NCI-H1694 treated with DMSO at 0.1 percent for 48 hours (cell line): ENCODE data around the gene TRAK1.
A peak's percentile ranks its signal among the peaks of the same experiment; 100 is the strongest.

Experiments
- DNase-seq: peaks from one replicate; lab custom pipeline; 2025; lab: John Stamatoyannopoulos, UW

Gene TRAK1

GRCh38 chr3:42246091-42246490, 154.9 kb downstream of the TRAK1 start:
- DNase-seq, result no peak

- DNase-seq, result peak; percentile 10
Measured at GRCh38 chr3:42247576-42248027, 156.4 kb downstream of the TRAK1 start.

DNA sequence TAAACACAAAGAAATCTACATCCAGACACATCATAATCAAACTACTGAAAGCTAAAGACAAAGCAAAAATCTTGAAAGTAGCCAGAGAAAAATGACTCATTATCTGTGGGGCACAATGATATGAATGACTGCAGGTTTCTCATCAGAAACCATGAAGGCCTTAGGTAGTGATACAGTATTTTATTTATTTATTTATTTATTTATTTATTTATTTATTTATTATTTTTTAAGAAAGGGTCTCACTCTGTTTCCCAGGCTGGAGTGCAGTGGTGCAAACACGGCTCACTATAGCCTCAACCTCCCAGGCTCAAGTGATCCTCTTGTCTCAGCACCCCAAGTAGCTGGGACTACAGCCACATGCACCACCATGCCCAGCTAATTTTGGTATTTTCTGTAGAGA, 159.6 kb downstream of the TRAK1 start:
- DNase-seq, result no peak

DNA sequence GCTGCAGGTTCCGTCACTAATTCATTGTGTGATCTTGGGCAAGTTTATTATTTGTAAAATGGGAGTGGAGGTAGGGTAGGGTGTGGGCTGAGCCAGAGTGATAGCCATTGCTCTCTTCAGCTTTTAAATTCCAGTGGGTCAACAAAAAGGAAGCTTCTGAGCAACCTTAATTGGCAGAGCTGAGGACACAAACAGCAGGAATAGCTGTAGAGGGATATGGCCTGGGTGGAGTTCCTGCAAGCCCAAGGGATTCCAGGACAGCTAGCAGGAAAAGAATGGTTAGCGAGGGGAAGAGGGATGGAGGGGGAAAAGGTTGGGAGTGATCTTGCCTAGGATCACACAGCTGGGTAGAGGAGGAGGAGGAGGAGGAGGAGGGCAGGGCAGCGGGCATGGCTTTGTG, 163.4 kb downstream of the TRAK1 start:
- DNase-seq, result no peak

- DNase-seq, result no peak
Measured at GRCh38 chr3:42256135-42256819, 165.1 kb downstream of the TRAK1 start.

DNA sequence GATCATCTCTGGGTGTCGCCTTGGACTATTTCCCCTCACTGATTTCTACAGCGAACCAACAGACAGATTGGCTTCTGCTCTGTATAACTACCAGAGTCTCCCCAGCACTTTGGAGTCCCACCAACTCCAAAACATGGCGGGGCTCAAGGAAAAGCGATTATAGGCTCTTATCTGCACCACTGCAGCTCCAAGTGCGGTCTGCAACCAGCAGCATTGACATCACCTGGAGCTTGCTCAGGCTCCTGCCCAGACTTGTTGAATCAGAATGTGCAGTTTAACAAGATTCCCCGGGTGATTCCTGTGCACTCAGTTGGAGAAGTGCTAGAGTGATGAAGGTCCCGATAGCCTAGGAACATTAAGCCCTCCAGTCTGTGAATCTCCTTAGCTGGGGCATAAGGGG, 165.8 kb downstream of the TRAK1 start:
- no peak for DNase-seq

DNA sequence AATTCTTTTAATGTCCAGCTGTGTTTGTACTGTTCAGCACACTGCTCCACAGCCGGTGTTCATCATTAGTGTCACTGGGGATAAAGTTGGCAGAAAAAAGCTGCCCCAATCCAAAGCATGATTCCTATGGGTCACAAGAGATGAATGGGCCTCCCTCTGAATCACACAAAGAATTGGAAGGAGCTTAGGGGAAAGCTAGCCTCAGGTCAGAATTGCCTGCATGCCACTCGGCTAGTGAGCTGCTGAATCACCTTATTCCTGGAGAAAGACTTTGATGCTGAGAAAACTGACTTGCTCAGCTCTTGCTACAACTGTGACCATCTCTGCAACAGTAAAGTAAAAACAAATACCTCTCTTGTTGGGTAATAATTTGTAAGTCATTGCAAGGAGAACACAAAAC, 171.4 kb downstream of the TRAK1 start:
- no peak for DNase-seq

GRCh38 chr3:42263354-42264346, 172.5 kb downstream of the TRAK1 start:
- no peak for DNase-seq

- no peak for DNase-seq
Measured at GRCh38 chr3:42264399-42265058, 173.4 kb downstream of the TRAK1 start.

DNA sequence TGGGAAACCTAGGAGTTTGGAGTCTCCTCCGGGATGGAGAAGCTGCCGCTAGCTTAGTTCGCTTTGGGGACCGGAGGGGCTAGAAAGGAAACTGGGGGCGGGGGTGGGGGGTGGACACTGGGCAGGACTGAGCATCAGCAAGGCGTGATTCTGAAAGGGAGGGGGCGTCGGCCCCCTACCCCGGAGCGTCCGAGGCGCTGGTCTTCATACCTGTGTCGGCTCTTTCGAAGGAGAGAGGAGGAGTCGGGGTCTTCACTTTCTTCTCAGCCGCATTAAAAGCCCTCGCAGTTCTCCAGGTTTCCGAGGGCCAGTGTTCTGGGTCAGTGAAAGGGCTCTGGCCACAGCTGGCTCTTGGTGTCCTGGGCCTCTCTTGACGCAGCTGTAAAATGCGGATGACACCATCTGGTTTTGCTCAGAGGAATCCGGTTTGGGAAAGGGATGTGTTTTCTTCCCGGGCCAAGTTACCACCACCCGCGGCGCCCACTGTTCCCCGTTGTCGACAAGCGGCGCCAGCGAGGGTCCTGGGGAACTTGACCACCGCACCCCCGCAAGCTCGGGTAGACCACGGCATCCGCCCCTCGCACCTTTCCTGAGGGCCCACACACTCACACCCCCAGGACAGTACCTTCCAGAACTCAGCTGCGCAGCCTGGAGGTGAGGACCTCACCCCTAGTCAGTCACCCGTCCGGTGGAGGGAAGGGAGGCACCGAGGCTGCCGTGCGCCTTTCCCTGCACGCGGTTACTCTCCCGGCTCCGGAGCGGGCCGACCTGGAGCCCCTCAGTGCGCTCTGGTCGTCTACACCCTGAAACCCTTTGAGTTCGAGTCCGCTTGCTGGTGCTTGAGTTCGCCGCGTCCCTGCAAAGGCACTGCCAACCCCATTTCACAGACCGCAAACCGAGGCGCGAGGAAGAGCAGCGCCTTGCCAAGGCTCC, 174.2 kb downstream of the TRAK1 start:
- DNase-seq, result no peak

DNA sequence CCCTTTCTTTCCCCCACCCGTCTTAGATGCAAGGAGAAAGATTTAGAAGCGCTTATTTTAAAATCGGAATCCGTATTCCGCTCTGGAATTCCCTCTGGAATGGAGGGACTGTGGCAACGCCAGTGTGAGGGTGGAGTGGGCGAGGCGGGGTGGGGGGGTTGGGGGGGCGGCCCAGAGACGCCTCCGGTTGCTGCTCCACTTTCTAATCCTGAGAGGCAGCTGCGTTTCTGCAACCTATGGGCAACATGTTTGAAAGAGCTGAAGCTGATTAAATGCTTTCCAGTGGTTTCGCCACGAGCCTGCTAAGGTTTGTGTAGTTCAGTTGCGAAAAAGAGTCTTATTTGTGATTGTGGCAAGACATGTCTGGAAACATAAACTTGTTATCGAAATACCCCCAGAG, 174.9 kb downstream of the TRAK1 start, which contains the start of gene CCK:
CCK (minus strand) TSS at position 101 of the 400 bp plus-strand sequence. CDS start 2,555 bp downstream, outside the sequence.
- DNase-seq, result no peak

- DNase-seq, result no peak
Measured at GRCh38 chr3:42267878-42268277, 176.7 kb downstream of the TRAK1 start.

GRCh38 chr3:42269647-42270046, 178.5 kb downstream of the TRAK1 start:
- no peak for DNase-seq

DNA sequence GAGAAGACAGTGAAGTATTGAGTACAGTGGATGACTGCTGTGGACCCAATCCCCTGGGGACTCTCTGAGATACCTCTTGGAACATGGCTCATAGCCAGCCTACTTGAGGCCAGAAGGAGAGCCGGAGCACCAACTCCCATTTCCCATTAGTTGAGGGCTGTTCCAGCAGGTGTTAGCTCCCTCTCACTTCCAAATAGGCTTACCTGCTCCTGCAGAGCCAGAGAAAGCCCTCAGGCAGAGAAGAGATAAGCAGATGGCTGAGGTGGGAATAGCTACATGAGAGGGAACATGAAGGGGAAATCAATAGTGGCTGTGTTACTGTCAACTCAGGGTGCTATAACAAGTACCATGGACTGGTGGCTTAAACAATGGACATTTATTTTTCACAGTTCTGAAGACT, 179.4 kb downstream of the TRAK1 start:
- no peak for DNase-seq

- no peak for DNase-seq
Measured at GRCh38 chr3:42271786-42272185, 180.6 kb downstream of the TRAK1 start.

DNA sequence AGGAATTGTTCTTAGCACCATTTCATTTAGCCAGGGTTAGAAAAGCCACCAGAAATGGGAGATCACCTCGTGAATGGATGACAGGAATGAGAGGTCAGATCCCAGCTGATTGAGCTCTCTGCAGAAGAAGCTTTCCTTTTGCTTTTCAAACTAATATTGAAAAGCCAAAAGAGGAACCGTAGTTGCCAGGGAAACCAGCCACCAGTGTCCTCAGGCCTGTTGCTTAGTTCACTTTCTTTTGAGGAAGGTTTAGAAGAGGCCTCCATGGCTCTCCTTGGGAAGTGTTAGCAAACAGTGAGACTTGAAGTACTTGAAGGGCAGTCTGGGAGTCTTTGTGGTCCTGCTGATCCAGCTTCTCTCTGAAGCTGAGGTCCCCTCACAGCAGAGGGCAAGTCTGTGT, 182.2 kb downstream of the TRAK1 start:
- no peak for DNase-seq

DNA sequence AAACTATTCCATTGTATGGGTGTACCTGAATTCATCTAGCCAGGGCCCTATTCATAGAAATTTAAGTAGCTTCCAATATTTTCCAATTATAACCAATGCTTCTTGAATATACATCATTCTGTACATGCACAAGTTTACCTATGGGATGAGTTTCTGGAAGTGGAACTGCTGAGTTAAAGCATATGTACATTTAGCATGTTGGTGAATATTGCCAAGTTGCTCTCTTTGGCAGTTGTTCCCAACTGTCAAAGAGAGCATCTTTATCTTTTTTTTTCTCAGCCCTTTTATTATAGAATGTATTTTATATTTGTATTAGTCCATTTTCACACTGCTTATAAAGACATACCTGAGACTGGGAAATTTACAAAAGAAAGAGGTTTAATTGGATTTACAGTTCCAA, 183.1 kb downstream of the TRAK1 start:
- no peak for DNase-seq

DNA sequence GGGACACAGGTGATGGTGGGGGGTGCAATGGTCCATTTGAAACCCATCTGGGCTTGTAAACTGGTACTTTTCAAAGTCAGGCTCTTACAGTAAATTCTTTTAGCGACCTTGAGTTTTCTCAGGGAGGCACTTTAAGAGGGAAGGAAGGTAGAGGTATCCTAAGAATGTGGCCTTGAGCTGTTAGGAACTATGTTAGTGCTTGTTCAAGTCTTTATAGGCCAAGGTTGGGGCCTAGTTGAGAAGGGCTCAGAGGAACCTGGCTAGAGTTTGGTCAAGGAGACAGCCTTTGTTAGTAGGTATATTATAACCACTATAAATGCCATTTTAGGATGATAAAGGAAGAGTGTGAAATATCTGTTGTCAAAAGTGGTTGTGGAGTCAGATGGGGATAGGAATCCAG, 184.1 kb downstream of the TRAK1 start:
- DNase-seq, result no peak
